Sigmoid colon (tissue), 4 donors: ENCODE results near the gene GSS.

Experiments
- CTCF ChIP-seq, 4 experiments: fragments of 450-650 bp in 3 of 4; fragments of 200-600 bp in 1 of 4; IDR thresholded peaks; one replicate each; pipeline ENCODE4 v1.5.1; 2016 to 2019; ENCODE audit warnings: antibody characterized with exemption in 4 of 4, mild to moderate bottlenecking in 3 of 4, moderate library complexity in 2 of 4
- EP300 ChIP-seq, 4 donors: sonication (generic); formaldehyde crosslinking; IDR thresholded peaks; one replicate each; pipeline ENCODE4 v1.6.1; 2017; ENCODE audit warnings: antibody characterized with exemption in 4 of 4
- POLR2A ChIP-seq, 2 donors: fragments of 450-650 bp; IDR thresholded peaks; one replicate each; pipeline ENCODE4 v1.6.1; 2016; ENCODE audit warnings: antibody characterized with exemption in 2 of 2, mild to moderate bottlenecking in 2 of 2, moderate library complexity in 2 of 2
- POLR2AphosphoS5 ChIP-seq, 4 donors: sonication (generic); formaldehyde crosslinking; IDR thresholded peaks; one replicate each; pipeline ENCODE4 v1.6.1; 2017; ENCODE audit warnings: antibody characterized with exemption in 4 of 4

DNA sequence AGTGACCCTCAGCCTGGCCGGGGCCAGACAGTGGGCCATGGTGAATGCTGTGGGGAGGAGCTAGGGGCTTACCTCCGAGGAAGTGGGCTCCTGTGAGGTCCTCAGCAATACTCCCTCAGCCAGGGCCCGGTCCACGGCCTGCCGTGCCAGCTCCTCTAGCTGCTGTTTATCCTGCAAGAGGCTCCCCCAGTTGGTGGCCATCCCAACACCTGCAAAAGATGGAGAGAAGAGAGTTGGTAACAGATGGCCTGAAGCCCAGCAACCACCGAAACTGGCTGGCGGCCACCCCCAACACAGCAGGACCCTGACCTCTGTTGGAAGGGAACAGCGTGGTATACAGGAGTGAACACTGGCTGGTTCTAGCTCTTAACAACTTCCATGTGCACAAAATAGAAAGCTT lies 4.0 kb downstream of the GSS start:
- TF ChIP-seq CTCF (IDR thresholded peaks at IDR 0.05) (no peak), POLR2A (IDR thresholded peaks at IDR 0.05) (no peak), EP300 (IDR thresholded peaks at IDR 0.05) (no peak), POLR2AphosphoS5 (IDR thresholded peaks at IDR 0.05) (no peak)
